Esophagus mucosa (tissue), 1 donor: ENCODE results near the gene GRK5. TPM values are rescaled to one million over a fixed set of nuclear protein-coding genes. Genes with fewer than 3 reads are reported as not detected.

Source experiments
- ATAC-seq: fragments of 200-7000 bp; cut with Tn5 transposase; one replicate; pipeline ENCODE4 v1.9.1; 2020
- total RNA-seq: library from RNA; stranded (reverse); gene quantifications from one replicate; pipeline ENCODE4 v1.2.4, GENCODE V29; 2023
- donor health status: DM: yes; HTN: yes; CAD: no.

The GRK5 gene
- total RNA-seq, 1 donor from 2014 or later, result 3.7 TPM

GRCh38 chr10:119384127-119384526, 176.8 kb downstream of the GRK5 start:
- no peak for ATAC-seq

- no peak for ATAC-seq
Observed at GRCh38 chr10:119386666-119387065, 179.3 kb downstream of the GRK5 start.

- ATAC-seq, result peak; percentile 89
Observed at GRCh38 chr10:119388849-119389345, 181.5 kb downstream of the GRK5 start.

- no peak for ATAC-seq
Observed at GRCh38 chr10:119391440-119392251, 184.3 kb downstream of the GRK5 start.

GRCh38 chr10:119393019-119393418, 185.6 kb downstream of the GRK5 start:
- ATAC-seq, result no peak

- no peak for ATAC-seq
Observed at GRCh38 chr10:119393421-119393820, 186.1 kb downstream of the GRK5 start.

- ATAC-seq, result no peak
Observed at GRCh38 chr10:119393845-119394244, 186.5 kb downstream of the GRK5 start.

- no peak for ATAC-seq
Observed at GRCh38 chr10:119394657-119395279, 187.4 kb downstream of the GRK5 start.

- peak; percentile 34 for ATAC-seq
Observed at GRCh38 chr10:119395280-119396007, 188.1 kb downstream of the GRK5 start.

GRCh38 chr10:119396008-119396708, 188.8 kb downstream of the GRK5 start:
- ATAC-seq, result no peak

- ATAC-seq, result no peak
Observed at GRCh38 chr10:119396709-119397071, 189.3 kb downstream of the GRK5 start.

- no peak for ATAC-seq
Observed at GRCh38 chr10:119397416-119397815, 190.0 kb downstream of the GRK5 start.

- no peak for ATAC-seq
Observed at GRCh38 chr10:119398996-119399395, 191.6 kb downstream of the GRK5 start.

GRCh38 chr10:119399466-119399865, 192.1 kb downstream of the GRK5 start:
- no peak for ATAC-seq

GRCh38 chr10:119401671-119402395, 194.5 kb downstream of the GRK5 start:
- peak; percentile 44 for ATAC-seq

- ATAC-seq, result no peak
Observed at GRCh38 chr10:119403921-119404320, 196.6 kb downstream of the GRK5 start.

GRCh38 chr10:119404719-119405519, 197.5 kb downstream of the GRK5 start:
- no peak for ATAC-seq

- no peak for ATAC-seq
Observed at GRCh38 chr10:119405520-119405807, 198.1 kb downstream of the GRK5 start.

GRCh38 chr10:119406137-119406536, 198.8 kb downstream of the GRK5 start:
- no peak for ATAC-seq

- no peak for ATAC-seq
Observed at GRCh38 chr10:119406601-119407253, 199.4 kb downstream of the GRK5 start.

- ATAC-seq, result no peak
Observed at GRCh38 chr10:119407254-119407777, 199.9 kb downstream of the GRK5 start.
